ENCODE results near the gene COX18.

COX18 gene

DNA sequence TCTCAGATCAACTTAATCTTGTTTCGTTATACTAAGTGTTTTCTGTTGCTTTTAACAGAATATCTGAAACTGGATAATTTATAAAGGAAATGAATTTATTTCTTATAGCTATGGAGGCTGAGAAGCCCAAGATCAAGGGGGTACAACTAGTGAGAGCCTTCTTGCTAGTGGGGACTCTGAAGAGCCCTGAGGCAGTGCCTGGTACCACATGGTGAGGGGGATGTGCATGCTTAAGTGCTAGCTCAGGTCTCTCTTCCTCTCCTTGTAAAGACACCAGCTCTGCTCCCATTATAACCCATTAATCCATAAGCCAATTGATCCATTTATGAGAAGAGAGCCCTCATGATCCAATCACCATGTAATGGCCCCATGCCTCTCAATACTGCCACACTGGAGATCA is 17.9 kb downstream of the COX18 start:
- H3K36me3 Mint-ChIP-seq (ENCODE audit: low read depth): peaks cover 24% of the 10 kb centered on the region
- no peaks in the 10 kb centered on the region for H3K9me3 Mint-ChIP-seq
- H3K27ac Mint-ChIP-seq: no peak overlapping the region
- TF ChIP-seq, protein P1, sequence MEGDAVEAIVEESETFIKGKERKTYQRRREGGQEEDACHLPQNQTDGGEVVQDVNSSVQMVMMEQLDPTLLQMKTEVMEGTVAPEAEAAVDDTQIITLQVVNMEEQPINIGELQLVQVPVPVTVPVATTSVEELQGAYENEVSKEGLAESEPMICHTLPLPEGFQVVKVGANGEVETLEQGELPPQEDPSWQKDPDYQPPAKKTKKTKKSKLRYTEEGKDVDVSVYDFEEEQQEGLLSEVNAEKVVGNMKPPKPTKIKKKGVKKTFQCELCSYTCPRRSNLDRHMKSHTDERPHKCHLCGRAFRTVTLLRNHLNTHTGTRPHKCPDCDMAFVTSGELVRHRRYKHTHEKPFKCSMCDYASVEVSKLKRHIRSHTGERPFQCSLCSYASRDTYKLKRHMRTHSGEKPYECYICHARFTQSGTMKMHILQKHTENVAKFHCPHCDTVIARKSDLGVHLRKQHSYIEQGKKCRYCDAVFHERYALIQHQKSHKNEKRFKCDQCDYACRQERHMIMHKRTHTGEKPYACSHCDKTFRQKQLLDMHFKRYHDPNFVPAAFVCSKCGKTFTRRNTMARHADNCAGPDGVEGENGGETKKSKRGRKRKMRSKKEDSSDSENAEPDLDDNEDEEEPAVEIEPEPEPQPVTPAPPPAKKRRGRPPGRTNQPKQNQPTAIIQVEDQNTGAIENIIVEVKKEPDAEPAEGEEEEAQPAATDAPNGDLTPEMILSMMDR (IDR thresholded peaks at IDR 0.05; ENCODE audit: unreplicated experiment in 3 of 3): no peak
- H3K4me3 Mint-ChIP-seq: no peak overlapping the region
- no peaks in the 10 kb centered on the region for H3K4me1 Mint-ChIP-seq
- no peaks in the 10 kb centered on the region for H3K27me3 Mint-ChIP-seq (ENCODE audit: low read depth)

DNA sequence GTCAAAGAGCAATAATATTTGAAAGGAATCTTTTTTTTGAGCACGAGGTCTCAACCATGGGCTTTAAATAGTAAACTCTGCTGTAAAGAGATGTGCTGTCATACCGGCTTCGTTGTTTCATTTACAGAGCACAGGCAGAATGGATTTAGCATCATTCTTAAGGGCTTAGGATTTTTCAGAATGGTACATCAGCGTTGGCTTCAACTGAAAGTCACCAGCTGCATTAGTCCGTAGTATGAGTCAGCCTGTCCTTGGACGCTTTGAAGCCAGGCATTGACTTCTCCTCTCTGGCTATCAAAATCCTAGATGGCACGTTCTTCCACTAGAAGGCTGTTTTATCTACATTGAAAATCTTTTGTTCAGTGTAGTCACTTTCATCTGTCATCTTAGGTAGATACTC is 23.6 kb downstream of the COX18 start:
- Mint-ChIP-seq H3K36me3 (ENCODE audit: low read depth) (no peaks in the 10 kb centered on the region), H3K27me3 (ENCODE audit: low read depth) (no peaks in the 10 kb centered on the region), H3K4me3 (no peak overlapping the region), H3K27ac (no peak overlapping the region), H3K9me3 (peaks cover 2% of the 10 kb centered on the region), H3K4me1 (no peaks in the 10 kb centered on the region)
- TF ChIP-seq, protein P1 (IDR thresholded peaks at IDR 0.05; ENCODE audit: unreplicated experiment in 3 of 3): no peak

DNA sequence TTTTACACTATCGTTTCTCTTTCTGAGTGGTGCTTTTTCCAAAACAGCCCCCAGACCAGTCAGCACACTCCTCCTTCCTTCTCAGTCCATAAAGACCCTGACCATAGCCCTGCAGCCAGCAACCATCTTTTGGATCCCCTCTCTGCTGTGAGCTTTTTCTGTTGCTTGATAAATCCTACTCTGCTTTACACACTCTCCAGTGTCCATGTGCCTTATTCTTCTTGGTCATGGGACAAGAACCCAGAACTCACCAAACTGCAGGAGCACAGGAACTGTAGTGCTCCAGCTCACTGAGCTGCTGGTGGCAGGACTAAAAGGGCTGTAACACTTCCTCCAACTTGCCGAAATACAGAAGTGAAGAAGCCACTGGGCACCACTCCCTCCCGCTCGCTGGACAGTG is 32.5 kb downstream of the COX18 start:
- H3K27ac Mint-ChIP-seq: no peak overlapping the region
- no peaks in the 10 kb centered on the region for H3K36me3 Mint-ChIP-seq (ENCODE audit: low read depth)
- no peak overlapping the region for H3K4me3 Mint-ChIP-seq
- H3K9me3 Mint-ChIP-seq: peaks cover 17% of the 10 kb centered on the region
- TF ChIP-seq, protein P1 (IDR thresholded peaks at IDR 0.05; ENCODE audit: unreplicated experiment in 3 of 3): no peak
- H3K27me3 Mint-ChIP-seq (ENCODE audit: low read depth): no peaks in the 10 kb centered on the region
- H3K4me1 Mint-ChIP-seq: no peaks in the 10 kb centered on the region

DNA sequence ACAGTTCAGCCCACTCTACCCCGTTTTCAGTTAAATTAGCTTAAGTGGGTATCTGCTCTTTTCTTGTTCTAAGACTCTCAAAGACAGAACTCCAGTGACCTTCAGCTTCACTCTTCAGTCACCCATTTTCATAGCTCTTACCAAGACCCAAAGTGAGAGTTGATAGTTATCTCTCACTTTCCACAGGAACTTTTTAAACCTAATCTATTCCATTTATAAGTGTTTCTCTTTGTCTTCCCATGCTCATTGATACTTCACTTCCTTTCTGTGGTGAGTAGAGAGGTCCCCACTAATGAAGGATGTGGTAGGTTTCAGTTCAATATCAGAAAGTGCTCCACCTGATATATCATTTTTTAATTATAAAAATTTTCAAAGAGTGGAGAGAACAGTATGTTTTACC is 33.4 kb downstream of the COX18 start:
- H3K9me3 Mint-ChIP-seq: peaks cover 15% of the 10 kb centered on the region
- H3K36me3 Mint-ChIP-seq (ENCODE audit: low read depth): no peaks in the 10 kb centered on the region
- TF ChIP-seq, protein P1 (IDR thresholded peaks at IDR 0.05; ENCODE audit: unreplicated experiment in 3 of 3): no peak
- H3K4me1 Mint-ChIP-seq: no peaks in the 10 kb centered on the region
- no peak overlapping the region for H3K27ac Mint-ChIP-seq
- H3K27me3 Mint-ChIP-seq (ENCODE audit: low read depth): no peaks in the 10 kb centered on the region
- H3K4me3 Mint-ChIP-seq: no peak overlapping the region

DNA sequence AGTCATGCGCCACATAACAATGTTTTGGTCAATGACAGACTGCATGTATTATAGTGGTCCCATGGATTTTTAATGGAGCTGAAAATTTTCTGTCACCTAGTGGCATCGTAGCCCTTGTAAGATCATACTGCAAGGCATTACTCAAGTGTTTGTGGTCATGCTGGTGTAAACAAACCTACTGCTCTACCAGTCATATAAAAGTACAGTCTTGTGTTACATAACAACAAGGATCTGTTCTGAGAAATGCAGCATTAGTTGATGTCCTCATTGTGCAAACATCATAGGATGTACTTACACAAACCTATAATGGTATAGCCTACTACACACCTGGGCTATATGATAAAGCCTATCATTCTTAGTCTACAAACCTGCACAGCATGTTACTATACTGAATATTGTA is 34.6 kb downstream of the COX18 start:
- no peak overlapping the region for H3K27ac Mint-ChIP-seq
- H3K27me3 Mint-ChIP-seq (ENCODE audit: low read depth): no peaks in the 10 kb centered on the region
- no peaks in the 10 kb centered on the region for H3K36me3 Mint-ChIP-seq (ENCODE audit: low read depth)
- no peak overlapping the region for H3K4me3 Mint-ChIP-seq
- H3K4me1 Mint-ChIP-seq: no peaks in the 10 kb centered on the region
- H3K9me3 Mint-ChIP-seq: peaks cover 13% of the 10 kb centered on the region
- TF ChIP-seq, protein P1 (IDR thresholded peaks at IDR 0.05; ENCODE audit: unreplicated experiment in 3 of 3): no peak

DNA sequence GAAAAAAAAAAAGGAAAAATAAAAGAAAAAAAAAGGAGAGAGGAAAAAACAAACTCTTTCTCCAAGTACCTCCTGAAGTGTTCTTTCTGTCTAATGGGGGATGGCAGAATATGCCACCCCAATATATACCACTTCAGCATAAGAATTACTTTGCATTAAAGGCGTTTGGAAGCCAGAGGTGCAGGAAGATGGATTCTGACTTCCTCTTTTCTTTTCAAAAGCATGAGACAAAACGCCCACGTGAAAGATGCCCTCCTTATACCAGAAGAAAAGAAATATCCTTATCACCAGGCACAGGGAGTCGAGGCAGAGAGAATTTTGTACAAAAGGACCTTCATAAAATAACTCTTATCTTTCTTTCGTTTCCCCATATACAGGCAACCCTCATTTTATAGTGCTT is 40.9 kb downstream of the COX18 start:
- Mint-ChIP-seq H3K36me3 (ENCODE audit: low read depth) (no peaks in the 10 kb centered on the region), H3K27ac (no peak overlapping the region)

More for the DNA sequence above, 40.9 kb downstream of the COX18 start:
- no peaks in the 10 kb centered on the region for H3K4me1 Mint-ChIP-seq
- TF ChIP-seq, protein P1 (IDR thresholded peaks at IDR 0.05; ENCODE audit: unreplicated experiment in 3 of 3): no peak
- H3K27me3 Mint-ChIP-seq (ENCODE audit: low read depth): no peaks in the 10 kb centered on the region
- no peak overlapping the region for H3K4me3 Mint-ChIP-seq
- H3K9me3 Mint-ChIP-seq: peaks cover 2% of the 10 kb centered on the region
